ENCODE results near the gene EPM2AIP1.

DNA sequence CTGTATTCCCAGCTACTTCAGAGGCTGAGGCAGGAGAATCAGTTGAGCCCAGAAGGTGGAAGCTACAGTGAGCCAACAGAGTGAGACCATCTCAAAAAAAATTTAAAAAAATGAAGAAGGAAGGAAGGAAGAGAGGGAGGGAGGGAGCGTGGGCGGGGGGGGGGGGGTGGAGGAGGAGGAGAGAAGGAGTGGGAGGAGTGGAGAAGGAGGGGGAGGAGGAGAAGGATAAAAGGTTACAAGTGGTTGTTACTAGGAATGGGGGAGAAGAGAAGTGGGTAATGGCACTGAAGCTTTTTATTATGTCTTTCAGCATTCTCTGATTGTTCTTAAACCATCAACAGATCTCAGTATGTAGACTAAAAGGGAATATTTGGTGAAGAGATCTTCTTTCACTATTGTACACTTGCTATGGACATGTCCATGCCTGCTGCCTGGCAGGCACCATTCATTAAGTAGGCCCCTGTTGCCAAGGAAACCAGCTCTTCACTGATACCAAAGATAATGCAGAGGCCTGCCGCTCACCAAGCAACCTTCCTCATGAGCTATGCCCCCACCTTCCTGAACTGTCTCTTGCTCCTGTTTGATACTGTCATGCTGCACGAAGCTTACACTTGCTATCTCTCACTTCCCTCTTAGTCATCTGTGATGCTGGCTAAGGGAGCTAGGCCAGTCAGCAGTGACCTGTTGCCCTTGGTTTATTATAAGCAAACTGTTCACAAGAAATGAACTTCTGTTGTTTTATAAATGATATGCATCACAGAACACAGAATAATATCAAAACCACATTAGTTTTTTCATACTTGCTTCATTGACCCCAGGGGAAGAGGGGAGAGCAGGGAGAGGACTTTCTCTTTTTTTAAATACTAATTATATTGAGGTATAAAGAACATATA lies 23.1 kb downstream of the EPM2AIP1 start:
- TF ChIP-seq, protein P1, sequence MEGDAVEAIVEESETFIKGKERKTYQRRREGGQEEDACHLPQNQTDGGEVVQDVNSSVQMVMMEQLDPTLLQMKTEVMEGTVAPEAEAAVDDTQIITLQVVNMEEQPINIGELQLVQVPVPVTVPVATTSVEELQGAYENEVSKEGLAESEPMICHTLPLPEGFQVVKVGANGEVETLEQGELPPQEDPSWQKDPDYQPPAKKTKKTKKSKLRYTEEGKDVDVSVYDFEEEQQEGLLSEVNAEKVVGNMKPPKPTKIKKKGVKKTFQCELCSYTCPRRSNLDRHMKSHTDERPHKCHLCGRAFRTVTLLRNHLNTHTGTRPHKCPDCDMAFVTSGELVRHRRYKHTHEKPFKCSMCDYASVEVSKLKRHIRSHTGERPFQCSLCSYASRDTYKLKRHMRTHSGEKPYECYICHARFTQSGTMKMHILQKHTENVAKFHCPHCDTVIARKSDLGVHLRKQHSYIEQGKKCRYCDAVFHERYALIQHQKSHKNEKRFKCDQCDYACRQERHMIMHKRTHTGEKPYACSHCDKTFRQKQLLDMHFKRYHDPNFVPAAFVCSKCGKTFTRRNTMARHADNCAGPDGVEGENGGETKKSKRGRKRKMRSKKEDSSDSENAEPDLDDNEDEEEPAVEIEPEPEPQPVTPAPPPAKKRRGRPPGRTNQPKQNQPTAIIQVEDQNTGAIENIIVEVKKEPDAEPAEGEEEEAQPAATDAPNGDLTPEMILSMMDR (IDR thresholded peaks at IDR 0.05): no peak
- TF ChIP-seq POLR2AphosphoS5 (IDR thresholded peaks at IDR 0.05): no peak

All from esophagus muscularis mucosa (tissue), 3 donors.